Endothelial cell of umbilical vein (primary cell): Measurements from ENCODE around the gene PFDN4. TPM values are rescaled to one million over a fixed set of nuclear protein-coding genes. Genes with fewer than 3 reads are reported as not detected.

Experiments
- BruUV-seq: library from RNA; stranded (reverse); fragments of 400-500 nt; replicated peaks from 2 replicates; lab custom pipeline; 2021; lab: Mats Ljungman, UMichigan
- CTCF ChIA-PET: fragments of 300-600, 350-600 bp; sonication (Branson Sonifier 250); formaldehyde crosslinking; loops from one replicate; lab custom pipeline; 2021; ENCODE audit warnings: antibody characterized with exemption, inconsistent platforms; lab: Charles Lee
- POLR2A ChIA-PET: fragments of 300-600, 350-600 bp; sonication (Branson Sonifier 250); formaldehyde crosslinking; loops from one replicate; lab custom pipeline; 2021; ENCODE audit warnings: antibody characterized with exemption, inconsistent platforms; lab: Charles Lee
- DNase-seq: peaks from one replicate; pipeline ENCODE4 v3.0.0-alpha.2; 2011; ENCODE audit warnings: low read depth, low spot score
- FAIRE-seq: peaks from 2 replicates; lab custom pipeline; 2011; peaks lifted over from hg19 to GRCh38; lab: Jason Lieb, UNC
- H2AFZ ChIP-seq: 2 replicates; pipeline ENCODE4 v1.6.0; 2012; ENCODE audit warnings: low read depth, low read length, control low read depth, inconsistent platforms
- H3K27ac ChIP-seq: 2 replicates; pipeline ENCODE4 v1.5.1; 2011; ENCODE audit warnings: low read depth, mild to moderate bottlenecking, control low read depth, low read length, moderate library complexity; ENCODE audit not compliant: insufficient read depth
- H3K27me3 ChIP-seq, 2 experiments: 2 replicates each; pipeline versions ENCODE4 v1.6.0 to v1.6.1; 2011; ENCODE audit warnings: low read length in 2 of 2, mixed read lengths in 1 of 2; ENCODE audit not compliant: control insufficient read depth in 2 of 2, insufficient read depth in 2 of 2
- H3K36me3 ChIP-seq, 2 experiments: 2 replicates in 1 of 2; 3 replicates in 1 of 2; pipeline ENCODE4 v1.5.1; 2011; ENCODE audit warnings: low read length in 2 of 2, mild to moderate bottlenecking in 1 of 2, moderate library complexity in 1 of 2; ENCODE audit not compliant: control insufficient read depth in 2 of 2, insufficient read depth in 2 of 2; ENCODE audit errors: extremely low read depth in 1 of 2
- H3K4me1 ChIP-seq: 3 replicates; pipeline ENCODE4 v1.5.1; 2011; ENCODE audit warnings: mild to moderate bottlenecking, low read length; ENCODE audit not compliant: control insufficient read depth, insufficient read depth; ENCODE audit errors: extremely low read depth
- H3K4me2 ChIP-seq: 2 replicates; pipeline ENCODE4 v1.6.1; 2011; ENCODE audit warnings: low read length, control low read depth, mixed read lengths; ENCODE audit not compliant: insufficient read depth
- H3K4me3 ChIP-seq, 3 experiments: fragments of 200-600 bp in 1 of 3; sonication (generic), shearing (Covaris generic) in 1 of 3; replicated peaks in 1 of 3; 2 replicates each; pipeline ENCODE4 v1.5.1; 2011 to 2016; ENCODE audit warnings: control low read depth in 3 of 3, low read length in 3 of 3, mild to moderate bottlenecking in 2 of 3, inconsistent platforms in 1 of 3, low read depth in 1 of 3, moderate library complexity in 1 of 3; ENCODE audit not compliant: insufficient read depth in 1 of 3
- H3K79me2 ChIP-seq: 2 replicates; pipeline ENCODE4 v1.6.0; 2012; ENCODE audit warnings: low read length, inconsistent platforms; ENCODE audit not compliant: control insufficient read depth, insufficient read depth
- H3K9ac ChIP-seq: replicated peaks from 2 replicates; pipeline ENCODE3; 2011; ENCODE audit warnings: low read length, control low read depth; ENCODE audit not compliant: insufficient read depth; ENCODE audit errors: extremely low read depth
- H3K9me1 ChIP-seq: replicated peaks from 3 replicates; pipeline ENCODE4 v1.6.0; 2011; ENCODE audit warnings: mild to moderate bottlenecking, low read length; ENCODE audit not compliant: control insufficient read depth, insufficient read depth; ENCODE audit errors: extremely low read depth
- H3K9me3 ChIP-seq: replicated peaks from 2 replicates; pipeline ENCODE4 v1.5.1; 2012; ENCODE audit warnings: low read length, inconsistent platforms; ENCODE audit not compliant: control insufficient read depth, insufficient read depth
- H4K20me1 ChIP-seq: replicated peaks from 2 replicates; pipeline ENCODE3; 2011; ENCODE audit warnings: mild to moderate bottlenecking, low read length; ENCODE audit not compliant: control insufficient read depth, insufficient read depth; ENCODE audit errors: extremely low read depth
- EZH2 ChIP-seq: IDR thresholded peaks from 2 replicates; pipeline ENCODE4 v1.6.1; 2012; ENCODE audit warnings: borderline replicate concordance, low read depth, mild to moderate bottlenecking, moderate library complexity, low read length, inconsistent platforms; ENCODE audit not compliant: severe bottlenecking
- FOS ChIP-seq: IDR thresholded peaks from 2 replicates; pipeline ENCODE4 v1.6.1; 2011; ENCODE audit warnings: mild to moderate bottlenecking, low read length, moderate library complexity, borderline replicate concordance; ENCODE audit not compliant: insufficient read depth
- GATA2 ChIP-seq: IDR thresholded peaks from 2 replicates; pipeline ENCODE4 v1.7.0; 2011; ENCODE audit warnings: low read depth, mild to moderate bottlenecking, moderate library complexity, mixed read lengths, low read length; ENCODE audit not compliant: insufficient read length, insufficient read depth
- JUN ChIP-seq: IDR thresholded peaks from 2 replicates; pipeline ENCODE4 v1.6.1; 2011; ENCODE audit warnings: borderline replicate concordance, low read depth; ENCODE audit not compliant: insufficient read length, insufficient read depth
- MYC ChIP-seq: IDR thresholded peaks from one replicate; pipeline ENCODE4 v1.6.1; 2011; ENCODE audit warnings: mild to moderate bottlenecking, low read depth, low read length
- POLR2A ChIP-seq: IDR thresholded peaks from 2 replicates; pipeline ENCODE4 v1.6.1; 2012; ENCODE audit warnings: low read depth, mild to moderate bottlenecking, control low read depth, low read length
- POLR2AphosphoS5 ChIP-seq: IDR thresholded peaks from 2 replicates; pipeline ENCODE4 v1.6.1; 2012; ENCODE audit warnings: low read depth, mild to moderate bottlenecking, control low read depth, low read length, moderate library complexity; ENCODE audit not compliant: insufficient read depth
- dilution Hi-C: fragments of 300-500 bp; cut with MboI; formaldehyde crosslinking; loops from one replicate; pipeline ENCODE4 v1.15.0; 2019; ENCODE audit warnings: low sequenced_read_pairs; ENCODE audit not compliant: extremely low pct_ligation_motif_present
- intact Hi-C: fragments of 100-400 bp; cut with micrococcal nuclease; formaldehyde crosslinking; loops from one replicate; pipeline ENCODE4 v1.10.0; 2022
- polyA plus RNA-seq, 4 experiments: library from polyadenylated mRNA; depleted of rRNA in 3 of 4; stranded (reverse) in 3 of 4; unstranded in 1 of 4; fragments of >200 nt; gene quantifications; 2 replicates each; pipeline versions ENCODE4 v1.2.1 to v1.2.3, GENCODE V29; 2011 to 2012; ENCODE audit warnings: missing spikeins in 1 of 4
- total RNA-seq: library from RNA; stranded (reverse); gene quantifications from 2 replicates; pipeline ENCODE4 v1.2.3, GENCODE V29; 2021
- TF ChIP-seq, protein P1 (sequence below), 2 donors: IDR thresholded peaks; 1 replicate in 1 of 2; 2 replicates in 1 of 2; pipeline ENCODE4 v1.5.1; 2011; ENCODE audit warnings: low read length in 2 of 2, mild to moderate bottlenecking in 2 of 2, moderate library complexity in 2 of 2, control low read depth in 1 of 2, inconsistent platforms in 1 of 2, low read depth in 1 of 2; ENCODE audit not compliant: insufficient read depth in 1 of 2; ENCODE audit errors: extremely low read depth in 1 of 2
- TF ChIP-seq, protein P2 (sequence below): IDR thresholded peaks from 2 replicates; pipeline ENCODE4 v1.6.1; 2011; ENCODE audit not compliant: insufficient read depth, insufficient read length

PFDN4 gene
- total and polyA plus RNA-seq, 2 donors (not counting 3 experiments of a cell fraction or from before 2014, with no cell fraction given) = 17.5 to 44.2 TPM

DNA sequence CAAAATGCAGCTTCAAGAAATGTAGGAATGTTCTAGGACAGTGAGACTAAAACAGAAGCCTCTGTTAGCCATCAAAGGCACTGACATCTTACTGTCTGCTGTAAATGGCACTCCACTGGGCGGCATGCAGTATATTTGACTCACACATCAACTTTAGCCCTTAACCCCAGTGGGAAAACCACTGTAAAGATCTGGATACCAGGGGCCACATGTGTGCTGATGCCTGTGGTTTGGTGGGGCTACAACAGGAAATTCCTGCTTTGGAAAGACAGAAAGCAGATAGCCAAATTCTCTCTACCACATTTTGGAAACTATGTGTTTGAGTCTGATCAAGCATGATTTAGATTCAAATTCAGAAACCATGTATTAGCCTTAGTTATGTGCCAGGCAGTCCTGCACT, 4.3 kb downstream of the PFDN4 start:
- FAIRE-seq = no peak
- H3K27me3 ChIP-seq = no peaks in the 10 kb centered on the region
- H3K4me2 ChIP-seq = no peak overlapping the region
- no peaks in the 10 kb centered on the region for H3K36me3 ChIP-seq
- H3K9me3 ChIP-seq = no peaks in the 10 kb centered on the region
- H2AFZ ChIP-seq = no peak overlapping the region
- intact Hi-C loops = loop anchor here (10.0 kb wide), 1 partner anchor 1717 kb away; no protein-coding TSS in a partner anchor
- DNase-seq = no peak
- dilution Hi-C loops = no loop called here
- ChIA-PET POLR2A (no interaction called here), CTCF (no interaction called here)
- BruUV-seq = no TSS peak
- peaks cover 9% of the 10 kb centered on the region for H3K4me1 ChIP-seq
- TF ChIP-seq EZH2 = no peak
- TF ChIP-seq POLR2A = no peak
- TF ChIP-seq, protein P1, sequence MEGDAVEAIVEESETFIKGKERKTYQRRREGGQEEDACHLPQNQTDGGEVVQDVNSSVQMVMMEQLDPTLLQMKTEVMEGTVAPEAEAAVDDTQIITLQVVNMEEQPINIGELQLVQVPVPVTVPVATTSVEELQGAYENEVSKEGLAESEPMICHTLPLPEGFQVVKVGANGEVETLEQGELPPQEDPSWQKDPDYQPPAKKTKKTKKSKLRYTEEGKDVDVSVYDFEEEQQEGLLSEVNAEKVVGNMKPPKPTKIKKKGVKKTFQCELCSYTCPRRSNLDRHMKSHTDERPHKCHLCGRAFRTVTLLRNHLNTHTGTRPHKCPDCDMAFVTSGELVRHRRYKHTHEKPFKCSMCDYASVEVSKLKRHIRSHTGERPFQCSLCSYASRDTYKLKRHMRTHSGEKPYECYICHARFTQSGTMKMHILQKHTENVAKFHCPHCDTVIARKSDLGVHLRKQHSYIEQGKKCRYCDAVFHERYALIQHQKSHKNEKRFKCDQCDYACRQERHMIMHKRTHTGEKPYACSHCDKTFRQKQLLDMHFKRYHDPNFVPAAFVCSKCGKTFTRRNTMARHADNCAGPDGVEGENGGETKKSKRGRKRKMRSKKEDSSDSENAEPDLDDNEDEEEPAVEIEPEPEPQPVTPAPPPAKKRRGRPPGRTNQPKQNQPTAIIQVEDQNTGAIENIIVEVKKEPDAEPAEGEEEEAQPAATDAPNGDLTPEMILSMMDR (IDR thresholded peaks at IDR 0.05; ENCODE audit: extremely low read depth in 1 of 2, insufficient read depth in 1 of 2, low read depth in 1 of 2, low read length in 2 of 2) = no peak
- TF ChIP-seq, protein P2, sequence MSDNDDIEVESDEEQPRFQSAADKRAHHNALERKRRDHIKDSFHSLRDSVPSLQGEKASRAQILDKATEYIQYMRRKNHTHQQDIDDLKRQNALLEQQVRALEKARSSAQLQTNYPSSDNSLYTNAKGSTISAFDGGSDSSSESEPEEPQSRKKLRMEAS = no peak
- no peak for TF ChIP-seq JUN
- TF ChIP-seq FOS = no peak
- TF ChIP-seq GATA2 = no peak
- no peak for TF ChIP-seq POLR2AphosphoS5
- TF ChIP-seq MYC = no peak
- no peaks in the 10 kb centered on the region for H3K9me1 ChIP-seq
- peaks cover 53% of the 10 kb centered on the region for H3K79me2 ChIP-seq
- H3K4me3 ChIP-seq = no peak overlapping the region
- no peak overlapping the region for H3K27ac ChIP-seq
- H3K9ac ChIP-seq = no peak overlapping the region
- no peaks in the 10 kb centered on the region for H4K20me1 ChIP-seq
